ENCODE data around the gene CHCHD6. TPM values are rescaled to one million over a fixed set of nuclear protein-coding genes. Genes with fewer than 3 reads are reported as not detected.

The CHCHD6 gene
- total and polyA plus RNA-seq, 2 of the 4 experiments (the other 2 are of a cell fraction), result 18.8 to 28.9 TPM

DNA sequence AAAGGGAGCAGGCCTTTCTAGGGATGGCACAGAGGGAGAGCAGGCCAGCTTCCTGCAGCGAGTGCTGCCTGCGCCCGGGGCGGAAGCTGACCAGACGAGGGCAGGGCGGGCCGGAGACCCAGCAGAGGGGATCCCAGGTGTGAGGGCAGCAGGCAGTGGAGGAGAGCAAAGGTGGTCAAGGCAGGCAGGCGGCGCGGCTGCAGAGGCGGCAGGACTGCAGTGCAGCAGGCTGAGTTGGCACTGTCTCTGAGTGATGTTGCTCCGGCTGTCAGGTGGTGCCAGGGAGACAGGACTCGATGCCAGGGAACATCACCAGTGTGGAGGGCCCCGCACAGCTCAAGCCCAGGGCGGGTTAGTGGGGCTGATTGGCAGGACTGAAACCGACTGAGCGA, 256.6 kb downstream of the CHCHD6 start:
- Histone ChIP-seq H3K23ac (ENCODE audit: low read depth, low read length) (no peak overlapping the region), H4K5ac (ENCODE audit: low read depth, low read length) (no peak overlapping the region), H2BK5ac (ENCODE audit: low read depth, low read length, poor library complexity, severe bottlenecking) (no peak overlapping the region), H2AK9ac (replicated peaks; ENCODE audit: low read depth, low read length, poor library complexity) (no peak overlapping the region), H3K79me1 (ENCODE audit: low read depth in 1 of 2, low read length in 2 of 2) (no peaks in the 10 kb centered on the region), H3K9ac (ENCODE audit: low read depth, low read length) (no peak overlapping the region), H4K20me1 (ENCODE audit: insufficient read depth, low read length) (no peaks in the 10 kb centered on the region), H3K9me3 (ENCODE audit: control insufficient read depth, insufficient read depth, low read length) (no peaks in the 10 kb centered on the region), H3K56ac (ENCODE audit: extremely low read depth, insufficient read depth, low read length) (no peak overlapping the region), H3K27ac (ENCODE audit: insufficient read depth, low read length) (no peak overlapping the region), H3K4me1 (ENCODE audit: control insufficient read depth, insufficient read depth, low read length) (peaks cover 15% of the 10 kb centered on the region; the same call in 1 of the 2 replicates), H3K18ac (ENCODE audit: low read depth, low read length) (no peak overlapping the region), H3K4me2 (ENCODE audit: low read depth, low read length) (no peak overlapping the region), H3K4ac (ENCODE audit: low read depth, low read length) (no peak overlapping the region), H2BK15ac (ENCODE audit: low read depth, low read length) (no peak overlapping the region), H3K9me1 (ENCODE audit: insufficient read depth, low read length) (peaks cover 9% of the 10 kb centered on the region; the same call in 1 of the 2 replicates), H3K4me3 (ENCODE audit: insufficient read depth, low read depth, low read length) (no peak overlapping the region), H2BK120ac (ENCODE audit: low read depth, low read length) (no peak overlapping the region), H3K14ac (replicated peaks; ENCODE audit: low read depth, low read length) (no peak overlapping the region), H2BK20ac (ENCODE audit: low read depth, low read length) (0 out of 2 replicates have a peak overlapping the region, but pooled peaks have one; percentile 9), H4K8ac (ENCODE audit: low read depth in 2 of 2, low read length in 2 of 2) (no peak overlapping the region), H4K91ac (ENCODE audit: insufficient read depth, low read depth, low read length) (no peak overlapping the region), H2AK5ac (ENCODE audit: low read depth, low read length) (no peak overlapping the region), H3K36me3 (ENCODE audit: control insufficient read depth, insufficient read depth, low read length) (no peaks in the 10 kb centered on the region), H2AFZ (replicated peaks; ENCODE audit: low read length, poor library complexity) (peak overlapping the region; percentile 83), H3K27me3 (ENCODE audit: control insufficient read depth, insufficient read depth, low read length) (no peaks in the 10 kb centered on the region)
- CTCF ChIA-PET, result interaction anchor here (1.4 kb wide), 1 partner anchor 11 kb away, joined by 4 read pairs; no protein-coding TSS in a partner anchor
- BruUV-seq (replicated peaks), result no TSS peak
- in situ Hi-C loops (cut with MboI; ENCODE audit: low sequenced_read_pairs), result no loop called here
- 100% methylated on average over 2 of the region's 17 CpGs; no CpG with 5 or more reads in 1 of the 2 experiments for WGBS, 2 experiments (ENCODE audit: extremely low coverage in 2 of 2, insufficient read length in 1 of 2)
- intact Hi-C loops (cut with micrococcal nuclease), result loop anchor here (1.0 to 5.0 kb wide), 2 partner anchors 108 to 208 kb away; no protein-coding TSS in a partner anchor
- TF ChIP-seq CHD1 (IDR thresholded peaks at IDR 0.05; ENCODE audit: low read depth, low read length) (no peak), RAD21 (IDR thresholded peaks at IDR 0.05; ENCODE audit: low read length) (no peak), BHLHE40 (IDR thresholded peaks at IDR 0.05; ENCODE audit: low read depth, low read length) (no peak), MXI1 (IDR thresholded peaks at IDR 0.05; ENCODE audit: borderline replicate concordance, low read depth, low read length) (no peak), FOS (IDR thresholded peaks at IDR 0.05; ENCODE audit: low read depth, low read length) (no peak), NFE2L2 (IDR thresholded peaks at IDR 0.05; ENCODE audit: low read depth, low read length) (no peak), RFX5 (IDR thresholded peaks at IDR 0.05; ENCODE audit: low read depth, low read length) (no peak), MAZ (IDR thresholded peaks at IDR 0.05; ENCODE audit: borderline replicate concordance, low read depth, low read length) (no peak), SMC3 (IDR thresholded peaks at IDR 0.05; ENCODE audit: low read depth, low read length) (no peak), MAFK (IDR thresholded peaks at IDR 0.05; ENCODE audit: low read depth, low read length) (no peak), POLR2A (IDR thresholded peaks at IDR 0.05; ENCODE audit: low read depth, low read length) (no peak), RCOR1 (IDR thresholded peaks at IDR 0.05; ENCODE audit: insufficient replicate concordance, low read length) (no peak), CEBPB (IDR thresholded peaks at IDR 0.05; ENCODE audit: low read depth, low read length) (no peak)
- TF ChIP-seq, protein P1, sequence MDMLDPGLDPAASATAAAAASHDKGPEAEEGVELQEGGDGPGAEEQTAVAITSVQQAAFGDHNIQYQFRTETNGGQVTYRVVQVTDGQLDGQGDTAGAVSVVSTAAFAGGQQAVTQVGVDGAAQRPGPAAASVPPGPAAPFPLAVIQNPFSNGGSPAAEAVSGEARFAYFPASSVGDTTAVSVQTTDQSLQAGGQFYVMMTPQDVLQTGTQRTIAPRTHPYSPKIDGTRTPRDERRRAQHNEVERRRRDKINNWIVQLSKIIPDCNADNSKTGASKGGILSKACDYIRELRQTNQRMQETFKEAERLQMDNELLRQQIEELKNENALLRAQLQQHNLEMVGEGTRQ (IDR thresholded peaks at IDR 0.05; ENCODE audit: low read depth, low read length), result no peak
- TF ChIP-seq, protein P2, sequence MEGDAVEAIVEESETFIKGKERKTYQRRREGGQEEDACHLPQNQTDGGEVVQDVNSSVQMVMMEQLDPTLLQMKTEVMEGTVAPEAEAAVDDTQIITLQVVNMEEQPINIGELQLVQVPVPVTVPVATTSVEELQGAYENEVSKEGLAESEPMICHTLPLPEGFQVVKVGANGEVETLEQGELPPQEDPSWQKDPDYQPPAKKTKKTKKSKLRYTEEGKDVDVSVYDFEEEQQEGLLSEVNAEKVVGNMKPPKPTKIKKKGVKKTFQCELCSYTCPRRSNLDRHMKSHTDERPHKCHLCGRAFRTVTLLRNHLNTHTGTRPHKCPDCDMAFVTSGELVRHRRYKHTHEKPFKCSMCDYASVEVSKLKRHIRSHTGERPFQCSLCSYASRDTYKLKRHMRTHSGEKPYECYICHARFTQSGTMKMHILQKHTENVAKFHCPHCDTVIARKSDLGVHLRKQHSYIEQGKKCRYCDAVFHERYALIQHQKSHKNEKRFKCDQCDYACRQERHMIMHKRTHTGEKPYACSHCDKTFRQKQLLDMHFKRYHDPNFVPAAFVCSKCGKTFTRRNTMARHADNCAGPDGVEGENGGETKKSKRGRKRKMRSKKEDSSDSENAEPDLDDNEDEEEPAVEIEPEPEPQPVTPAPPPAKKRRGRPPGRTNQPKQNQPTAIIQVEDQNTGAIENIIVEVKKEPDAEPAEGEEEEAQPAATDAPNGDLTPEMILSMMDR (conservative IDR thresholded peaks at IDR 0.05; ENCODE audit: low read depth, low read length), result no peak
- TF ChIP-seq, protein P3, sequence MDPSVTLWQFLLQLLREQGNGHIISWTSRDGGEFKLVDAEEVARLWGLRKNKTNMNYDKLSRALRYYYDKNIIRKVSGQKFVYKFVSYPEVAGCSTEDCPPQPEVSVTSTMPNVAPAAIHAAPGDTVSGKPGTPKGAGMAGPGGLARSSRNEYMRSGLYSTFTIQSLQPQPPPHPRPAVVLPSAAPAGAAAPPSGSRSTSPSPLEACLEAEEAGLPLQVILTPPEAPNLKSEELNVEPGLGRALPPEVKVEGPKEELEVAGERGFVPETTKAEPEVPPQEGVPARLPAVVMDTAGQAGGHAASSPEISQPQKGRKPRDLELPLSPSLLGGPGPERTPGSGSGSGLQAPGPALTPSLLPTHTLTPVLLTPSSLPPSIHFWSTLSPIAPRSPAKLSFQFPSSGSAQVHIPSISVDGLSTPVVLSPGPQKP (IDR thresholded peaks at IDR 0.05; ENCODE audit: borderline replicate concordance, low read depth, low read length), result no peak
- dilution Hi-C loops (cut with HindIII; ENCODE audit: low sequenced_read_pairs, unreplicated experiment), result no loop called here
- peak; percentile 4; the same call in 1 of the 2 replicates for ATAC-seq (ENCODE audit: low read depth)
- DNase-seq, result no peak
- POLR2A ChIA-PET (ENCODE audit: unreplicated experiment), result interaction anchor here (0.7 kb wide), 1 partner anchor 9 kb away, joined by 3 read pairs; no protein-coding TSS in a partner anchor

Measured in IMR-90 (cell line).